Stimulated activated naive B cell treated with anti-CD40 and anti-IgM and Interleukin-4, amounts not matched to agents 10 μg/mL and 1 μg/mL and 100 μg/mL, for 72 hours (primary cell): ENCODE data around the gene NEAT1.

Source experiments
- ATAC-seq, 2 donors: fragments of 150-1000 bp; cut with Tn5 transposase; replicated peaks; 2 replicates each; pipeline ENCODE4 v1.10.0; 2021; ENCODE audit warnings: moderate library complexity in 1 of 2
- DNase-seq: peaks from one replicate; pipeline ENCODE4 v3.0.0; 2021
- H3K27ac Mint-ChIP-seq: one replicate; pipeline ENCODE4 v1.8.0; 2022; ENCODE audit warnings: mild to moderate bottlenecking, mixed read lengths
- H3K27me3 Mint-ChIP-seq, 2 donors: one replicate each; pipeline ENCODE4 v1.8.0; 2022; ENCODE audit warnings: mixed read lengths in 2 of 2
- H3K36me3 Mint-ChIP-seq, 2 donors: one replicate each; pipeline ENCODE4 v1.8.0; 2022; ENCODE audit warnings: mixed read lengths in 2 of 2, mild to moderate bottlenecking in 1 of 2
- H3K4me1 Mint-ChIP-seq, 2 donors: one replicate each; pipeline ENCODE4 v1.8.0; 2022; ENCODE audit warnings: mixed read lengths in 2 of 2, mild to moderate bottlenecking in 1 of 2
- H3K4me3 Mint-ChIP-seq, 2 donors: one replicate each; pipeline ENCODE4 v1.8.0; 2022; ENCODE audit warnings: mild to moderate bottlenecking in 2 of 2, mixed read lengths in 2 of 2, moderate library complexity in 1 of 2
- H3K9me3 Mint-ChIP-seq, 2 donors: one replicate each; pipeline ENCODE4 v1.8.0; 2022; ENCODE audit warnings: mixed read lengths in 2 of 2, mild to moderate bottlenecking in 1 of 2

NEAT1 gene

DNA sequence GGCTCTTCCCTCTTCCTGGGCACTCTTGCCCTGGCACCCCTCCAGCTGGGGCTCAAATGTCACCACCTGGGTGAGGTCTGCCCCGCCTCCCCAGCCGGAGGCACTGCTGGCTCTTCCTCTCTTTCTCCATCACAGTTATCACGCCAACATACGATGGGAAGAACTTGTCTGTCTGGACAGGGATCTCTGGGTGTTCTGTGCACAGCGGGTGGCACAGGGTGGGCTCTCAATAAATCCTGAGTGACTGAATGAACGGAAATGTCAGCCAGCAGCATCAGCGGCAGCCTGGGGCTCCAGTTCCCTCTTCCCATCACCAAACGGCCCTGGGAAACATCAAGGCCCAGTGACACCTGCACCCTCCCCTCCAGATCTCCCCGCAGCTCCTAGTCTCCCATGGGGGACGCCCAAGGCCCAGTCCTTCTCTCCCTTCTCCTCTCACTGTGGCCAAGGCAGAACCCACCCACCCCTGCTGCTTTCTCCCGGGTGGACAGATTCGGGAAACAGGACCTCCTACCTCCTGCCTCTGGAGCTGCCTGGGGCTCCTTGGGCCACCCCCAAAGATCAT lies 39.7 kb upstream of the NEAT1 start:
- H3K9me3 Mint-ChIP-seq: no peaks in the 10 kb centered on the region
- H3K4me3 Mint-ChIP-seq: peak overlapping the region; percentile 87 to 88
- H3K27ac Mint-ChIP-seq: peak overlapping the region; percentile 96
- no peak for ATAC-seq
- H3K4me1 Mint-ChIP-seq: peaks cover 44 to 80% of the 10 kb centered on the region in 2 donors
- DNase-seq: no peak
- H3K27me3 Mint-ChIP-seq: no peaks in the 10 kb centered on the region
- H3K36me3 Mint-ChIP-seq: peaks cover 0 to 6% of the 10 kb centered on the region in 2 donors

DNA sequence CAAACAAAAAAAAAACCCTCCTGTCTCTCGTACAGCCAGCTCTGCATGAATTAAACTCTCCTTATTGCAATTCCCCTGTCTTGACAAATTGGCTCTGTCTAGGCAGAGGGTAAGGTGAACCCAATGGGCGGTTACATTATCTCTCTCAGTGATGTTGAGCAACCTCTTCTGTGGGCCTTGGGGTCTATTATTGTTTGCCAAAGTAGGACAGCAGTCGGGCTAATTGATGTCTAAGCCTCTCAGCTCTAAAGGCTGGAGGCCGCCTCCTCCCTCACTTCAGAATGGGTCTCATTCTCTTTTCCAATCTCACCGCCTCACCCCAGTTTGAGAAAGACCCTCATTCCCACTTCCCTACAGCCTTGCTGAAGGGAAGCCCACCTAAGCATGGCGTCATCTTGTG lies 38.8 kb upstream of the NEAT1 start:
- Mint-ChIP-seq H3K36me3 (peaks cover 3 to 13% of the 10 kb centered on the region in 2 donors), H3K4me3 (peak overlapping the region; percentile 1 to 87), H3K9me3 (no peaks in the 10 kb centered on the region), H3K27ac (peak overlapping the region; percentile 83), H3K27me3 (no peaks in the 10 kb centered on the region), H3K4me1 (peaks cover 42 to 80% of the 10 kb centered on the region in 2 donors)
- no peak for DNase-seq
- no peak for ATAC-seq

DNA sequence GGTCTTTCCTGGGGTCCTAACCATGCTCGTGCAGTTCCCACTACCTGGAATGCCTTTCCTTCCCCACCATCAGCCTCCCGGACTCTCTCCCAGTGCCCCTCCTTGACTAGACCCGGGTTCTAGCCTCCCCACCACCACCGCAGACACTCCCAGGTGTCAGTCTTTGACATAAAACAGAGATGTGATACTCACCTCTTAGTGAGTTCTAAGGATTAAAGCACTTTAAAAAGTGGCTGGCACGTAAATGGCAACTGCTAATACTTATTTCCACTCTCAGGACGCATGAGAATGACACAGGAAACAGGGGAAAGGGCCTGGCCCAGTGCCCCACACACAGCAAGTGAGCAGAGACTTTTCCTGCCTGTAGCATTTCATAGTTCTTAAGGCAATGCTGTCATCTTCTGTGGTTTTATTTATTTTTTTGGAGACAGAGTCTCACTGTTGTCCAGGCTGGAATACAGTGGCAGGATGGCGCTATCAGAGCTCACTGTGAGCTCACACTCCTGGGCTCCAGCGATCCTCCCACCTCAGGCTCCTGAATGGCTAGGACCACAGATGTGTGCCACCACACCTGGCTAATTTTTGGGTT lies 38.2 kb upstream of the NEAT1 start:
- Mint-ChIP-seq H3K4me1 (peaks cover 49 to 81% of the 10 kb centered on the region in 2 donors), H3K4me3 (peak overlapping the region; percentile 50 to 87), H3K27ac (peak overlapping the region; percentile 83), H3K9me3 (no peaks in the 10 kb centered on the region), H3K27me3 (no peaks in the 10 kb centered on the region), H3K36me3 (peaks cover 8 to 19% of the 10 kb centered on the region in 2 donors)
- DNase-seq (no peak), ATAC-seq (no peak)

DNA sequence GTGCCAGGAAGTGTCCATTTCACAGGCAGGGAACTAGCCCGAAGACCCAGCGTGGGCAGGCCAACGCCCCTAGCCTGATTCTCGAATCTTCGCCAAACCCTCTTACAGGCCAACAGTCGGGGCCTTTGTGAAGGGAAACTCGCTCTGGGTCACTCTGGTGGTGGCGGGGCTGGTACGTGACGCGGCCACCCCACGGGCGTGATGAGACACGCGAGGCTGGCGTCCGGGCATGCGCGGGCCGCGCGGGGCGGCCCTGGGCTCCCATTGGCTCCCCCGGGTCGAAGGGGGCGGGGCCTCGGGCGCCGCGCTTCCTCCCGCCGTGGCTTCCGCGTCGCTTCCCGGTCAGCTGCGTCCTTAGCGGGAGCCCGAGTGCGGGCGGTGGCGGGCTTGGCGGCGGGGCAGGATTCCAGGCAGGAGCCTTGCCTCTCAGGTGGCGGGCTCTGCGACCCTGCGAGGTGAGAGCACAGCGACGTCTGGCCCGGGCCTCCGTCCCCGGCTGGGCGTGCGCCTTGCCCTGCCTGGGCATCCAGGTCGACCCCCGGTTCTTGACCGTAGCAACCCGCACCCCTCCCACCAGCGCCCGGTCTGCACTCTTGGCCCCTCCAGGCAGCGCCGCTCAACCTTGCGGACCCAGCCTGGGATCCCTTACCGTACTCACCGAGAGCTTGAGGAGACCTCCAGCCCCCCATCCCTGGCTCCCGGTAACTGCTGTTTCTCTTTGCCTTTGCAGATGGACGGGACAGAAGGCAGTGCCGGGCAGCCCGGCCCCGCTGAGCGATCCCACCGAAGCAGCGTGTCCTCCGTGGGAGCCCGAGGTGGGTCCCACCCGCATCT lies 36.1 kb upstream of the NEAT1 start, which contains the start of gene FRMD8:
TSS of gene FRMD8 (plus strand) at position 331 of the 834 bp plus-strand sequence. CDS start at position 731, 400 bp downstream.
- H3K4me3 Mint-ChIP-seq: peak within 1 kb of the TSS; percentile 95 to 96

DNA sequence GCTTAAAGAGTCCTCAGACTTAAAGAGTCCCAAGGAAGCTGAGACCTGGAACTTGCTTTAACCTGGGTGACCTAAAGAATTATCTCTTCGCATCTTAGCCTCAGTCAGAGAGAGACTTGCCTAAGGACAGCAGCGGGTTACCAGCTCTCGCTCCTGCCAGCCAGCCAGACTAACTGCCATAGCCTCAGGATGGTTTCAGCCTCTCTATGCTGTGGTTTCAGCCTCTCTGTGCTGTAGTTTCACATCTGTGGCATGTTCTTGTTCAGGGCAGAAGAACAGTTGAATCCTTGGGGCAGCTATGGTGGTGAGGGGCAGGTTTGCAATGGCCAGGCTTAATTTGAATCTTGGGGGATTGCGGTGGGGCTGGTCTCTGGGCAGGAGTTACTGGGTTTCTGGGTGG lies 33.9 kb upstream of the NEAT1 start:
- no peaks in the 10 kb centered on the region for H3K9me3 Mint-ChIP-seq
- peak overlapping the region; percentile 21 to 60 for H3K4me3 Mint-ChIP-seq
- H3K36me3 Mint-ChIP-seq: peaks cover 30 to 45% of the 10 kb centered on the region in 2 donors
- peak overlapping the region; percentile 33 for H3K27ac Mint-ChIP-seq
- peaks cover 54 to 78% of the 10 kb centered on the region in 2 donors for H3K4me1 Mint-ChIP-seq
- no peak for DNase-seq
- no peak for ATAC-seq
- no peaks in the 10 kb centered on the region for H3K27me3 Mint-ChIP-seq

More for the DNA sequence above, 36.1 kb upstream of the NEAT1 start, which contains the start of gene FRMD8:
- no peaks in the 10 kb centered on the region for H3K9me3 Mint-ChIP-seq
- ATAC-seq (peak; percentile 35 to 47), DNase-seq (peak; percentile 81)
- H3K4me1 Mint-ChIP-seq: peaks cover 55 to 83% of the 10 kb centered on the region in 2 donors
- H3K27ac Mint-ChIP-seq: peak within 1 kb of the TSS; percentile 96
- no peaks in the 10 kb centered on the region for H3K27me3 Mint-ChIP-seq
- peaks cover 16 to 30% of the 10 kb centered on the region in 2 donors for H3K36me3 Mint-ChIP-seq

DNA sequence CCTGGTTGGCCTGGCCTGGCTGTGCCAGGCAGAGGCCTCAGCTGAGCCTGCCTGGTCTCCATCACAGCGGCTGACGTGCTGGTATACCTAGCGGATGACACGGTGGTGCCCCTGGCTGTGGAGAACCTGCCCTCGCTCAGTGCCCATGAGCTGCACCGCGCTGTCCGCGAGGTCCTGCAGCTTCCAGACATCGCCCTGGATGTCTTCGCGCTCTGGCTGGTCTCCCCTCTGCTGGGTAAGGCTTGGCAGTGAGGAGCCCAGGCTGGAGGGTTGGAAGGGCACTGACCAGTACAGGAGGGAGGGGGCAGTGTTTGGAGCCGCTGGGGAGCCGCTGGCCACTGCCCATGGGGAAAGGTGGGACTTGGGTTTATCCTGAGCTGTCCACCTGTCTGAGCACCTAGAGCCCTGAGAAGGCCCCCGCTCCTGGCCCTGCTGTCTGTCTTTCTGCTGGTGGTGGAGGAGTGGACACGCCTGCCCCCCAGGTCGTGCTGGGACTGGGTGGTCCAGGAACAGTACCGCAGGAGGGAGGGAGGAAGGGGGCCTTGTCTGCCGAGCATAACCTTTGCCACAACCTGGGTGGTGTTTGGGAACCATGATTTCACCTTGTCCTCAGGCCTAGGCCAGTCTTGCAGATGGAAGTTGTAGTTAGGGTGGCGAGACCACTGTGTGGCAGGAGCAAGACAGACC lies 33.2 kb upstream of the NEAT1 start:
- Mint-ChIP-seq H3K27me3 (no peaks in the 10 kb centered on the region), H3K27ac (peak overlapping the region; percentile 33), H3K9me3 (no peaks in the 10 kb centered on the region), H3K4me3 (peak overlapping the region; percentile 5 to 60), H3K36me3 (peaks cover 30 to 48% of the 10 kb centered on the region in 2 donors), H3K4me1 (peaks cover 47 to 71% of the 10 kb centered on the region in 2 donors)
- no peak for DNase-seq
- no peak for ATAC-seq

DNA sequence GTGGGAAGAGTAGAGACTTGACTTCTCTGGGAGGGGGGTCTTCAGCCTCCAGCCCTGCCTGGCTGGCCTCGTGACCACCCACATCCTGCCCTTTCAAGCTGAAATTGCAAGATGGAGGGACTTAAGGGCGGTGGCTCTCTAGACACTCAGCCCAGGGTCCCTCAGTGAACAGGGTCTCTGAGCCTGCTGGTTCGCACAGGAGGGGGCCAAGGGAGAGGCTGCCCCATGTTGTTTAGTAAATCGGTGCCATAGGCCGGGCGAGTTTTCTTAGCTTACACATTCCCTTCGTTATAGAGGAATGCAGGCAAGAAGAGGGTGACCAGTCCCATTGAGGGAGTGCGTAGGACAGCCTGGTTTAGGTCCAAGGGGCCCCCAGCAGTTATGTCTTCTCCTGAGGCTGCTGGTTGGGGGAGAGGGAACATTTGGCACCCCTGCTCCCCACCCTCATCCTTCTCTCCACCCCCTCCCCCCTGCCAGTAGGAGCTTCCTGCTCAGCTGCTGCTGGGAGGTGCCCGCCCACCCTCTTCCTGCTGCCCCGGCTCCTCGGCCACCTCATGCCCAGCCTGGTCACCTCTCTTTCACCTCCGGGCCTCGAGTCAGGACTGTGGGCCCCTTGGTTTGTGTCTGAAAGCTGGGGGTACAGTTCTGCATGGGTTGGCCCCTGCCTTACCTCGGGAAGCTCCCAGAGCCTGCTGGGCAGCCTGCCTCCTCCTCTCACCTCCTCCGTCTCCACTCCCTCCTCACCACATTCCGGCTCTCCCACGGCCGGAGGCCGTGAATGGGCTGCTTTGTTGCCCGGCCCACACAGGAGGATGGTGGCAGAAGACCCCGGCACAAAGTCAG lies 32.3 kb upstream of the NEAT1 start:
- no peaks in the 10 kb centered on the region for H3K27me3 Mint-ChIP-seq
- peaks cover 30 to 48% of the 10 kb centered on the region in 2 donors for H3K36me3 Mint-ChIP-seq
- H3K27ac Mint-ChIP-seq: peak overlapping the region; percentile 75
- peaks cover 40 to 62% of the 10 kb centered on the region in 2 donors for H3K4me1 Mint-ChIP-seq
- ATAC-seq (no peak), DNase-seq (no peak)
- H3K9me3 Mint-ChIP-seq: no peaks in the 10 kb centered on the region
- H3K4me3 Mint-ChIP-seq: peak overlapping the region in 1 of 2 donors; percentile 32

DNA sequence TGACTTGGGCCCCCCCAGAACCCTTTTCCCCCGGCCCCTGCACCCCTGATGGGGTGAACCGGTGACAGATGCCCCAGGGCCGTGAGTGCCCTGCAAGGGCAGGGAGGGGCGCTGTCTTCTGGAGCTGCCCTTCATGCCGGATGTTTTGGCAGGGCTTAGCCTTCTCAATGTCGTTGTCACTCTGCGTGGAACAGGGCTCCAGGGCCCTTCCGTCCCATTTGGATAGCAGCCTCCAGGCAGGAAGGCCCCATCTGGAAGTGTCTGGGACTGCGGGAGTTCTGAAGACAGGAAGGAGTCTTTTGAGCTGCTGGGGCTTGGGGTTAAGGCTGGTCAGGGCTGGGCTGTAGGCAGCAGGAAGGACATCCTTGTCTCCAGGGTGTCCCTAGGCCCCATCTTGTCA lies 31.6 kb upstream of the NEAT1 start:
- DNase-seq: no peak
- Mint-ChIP-seq H3K36me3 (peaks cover 35 to 51% of the 10 kb centered on the region in 2 donors), H3K27ac (peak overlapping the region; percentile 75), H3K4me3 (peak overlapping the region in 1 of 2 donors; percentile 32), H3K4me1 (peaks cover 38 to 61% of the 10 kb centered on the region in 2 donors), H3K27me3 (no peaks in the 10 kb centered on the region), H3K9me3 (no peaks in the 10 kb centered on the region)
- ATAC-seq: no peak

DNA sequence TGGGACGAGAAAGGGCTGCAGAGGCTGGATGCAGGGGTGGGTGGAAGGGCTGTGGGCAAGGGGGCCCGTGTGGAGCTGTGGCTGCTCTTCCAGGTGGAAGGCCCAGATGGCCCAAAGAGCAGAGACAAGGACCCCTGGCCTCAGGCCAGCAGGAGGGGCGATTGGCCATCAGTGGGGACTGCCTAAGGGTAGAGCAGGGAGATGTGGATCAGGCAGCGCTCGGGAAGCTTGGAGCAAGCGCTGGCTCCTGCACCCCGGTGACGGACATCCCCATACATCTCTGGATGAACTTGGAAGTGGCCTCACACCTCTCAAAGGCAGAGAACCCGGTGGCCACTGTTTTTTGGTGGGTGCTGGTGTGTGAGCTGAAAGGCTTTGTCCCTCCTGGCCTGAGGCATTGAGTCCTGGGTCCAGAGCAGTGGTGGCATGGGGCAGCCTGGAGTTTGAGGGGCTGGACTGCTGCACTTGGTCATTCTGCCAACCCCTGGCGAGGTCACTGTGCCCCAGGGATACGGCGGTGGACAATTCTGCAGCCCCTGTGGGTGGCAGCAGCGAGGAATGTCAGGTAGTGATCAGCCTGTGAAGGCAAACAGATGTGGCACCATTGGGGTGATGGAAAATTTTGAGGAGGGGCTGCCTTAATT lies 30.3 kb upstream of the NEAT1 start:
- Mint-ChIP-seq H3K9me3 (no peaks in the 10 kb centered on the region), H3K36me3 (peaks cover 42 to 55% of the 10 kb centered on the region in 2 donors), H3K4me3 (no peak overlapping the region), H3K27me3 (no peaks in the 10 kb centered on the region), H3K4me1 (peaks cover 38 to 59% of the 10 kb centered on the region in 2 donors), H3K27ac (peak overlapping the region; percentile 65)
- ATAC-seq (no peak), DNase-seq (no peak)

DNA sequence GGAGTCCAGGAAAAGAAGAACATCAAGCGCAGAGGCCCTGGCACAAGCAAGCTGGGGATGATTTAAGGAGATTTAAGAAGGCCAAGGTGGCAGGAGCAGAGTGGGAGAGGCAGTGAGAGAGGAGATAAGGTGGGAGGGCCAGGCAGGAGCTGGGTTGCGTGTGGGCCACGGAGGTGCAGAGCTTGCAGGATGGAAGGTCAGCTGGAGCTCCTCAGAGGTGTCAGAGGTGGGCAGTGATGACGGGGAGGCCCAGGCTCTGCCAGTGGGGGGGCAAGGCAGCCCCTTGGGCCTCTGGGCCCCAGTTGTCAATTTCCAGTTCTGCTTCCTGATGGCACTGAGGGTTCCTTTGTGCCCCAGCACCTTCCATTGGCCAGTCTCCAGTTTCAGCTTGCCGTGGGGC lies 29.7 kb upstream of the NEAT1 start:
- DNase-seq (no peak), ATAC-seq (no peak)
- H3K27ac Mint-ChIP-seq: peak overlapping the region; percentile 32
- H3K4me1 Mint-ChIP-seq: peaks cover 40 to 54% of the 10 kb centered on the region in 2 donors
- H3K9me3 Mint-ChIP-seq: no peaks in the 10 kb centered on the region
- no peaks in the 10 kb centered on the region for H3K27me3 Mint-ChIP-seq
- H3K4me3 Mint-ChIP-seq: no peak overlapping the region
- H3K36me3 Mint-ChIP-seq: peaks cover 44 to 58% of the 10 kb centered on the region in 2 donors

DNA sequence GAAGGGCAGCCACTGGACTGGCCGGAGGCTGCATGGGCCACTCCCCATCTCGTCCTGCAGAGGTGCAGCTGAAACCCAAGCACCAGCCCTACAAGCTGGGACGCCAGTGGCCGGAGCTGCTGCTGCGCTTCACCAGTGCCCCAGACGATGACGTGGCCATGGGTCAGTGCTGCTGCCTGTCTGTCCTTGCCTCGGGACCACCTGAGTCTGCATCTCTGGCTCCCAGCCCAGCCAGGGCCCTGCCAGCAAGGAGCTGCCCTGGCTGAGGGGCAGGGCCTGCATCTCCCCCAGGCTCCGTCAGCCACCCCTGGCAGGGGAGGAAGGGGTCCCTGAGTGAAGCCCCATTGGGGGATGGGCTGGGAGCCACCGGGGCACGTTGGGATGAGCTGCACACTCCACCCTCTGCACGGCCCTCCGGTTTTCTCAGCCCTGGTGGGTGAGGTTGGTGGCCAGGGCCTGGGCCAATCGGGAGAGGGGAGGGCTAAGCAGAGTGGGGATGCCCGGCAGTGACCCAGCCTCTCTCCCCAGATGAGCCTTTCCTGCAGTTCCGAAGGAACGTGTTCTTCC lies 29.0 kb upstream of the NEAT1 start:
- DNase-seq (no peak), ATAC-seq (no peak)
- no peak overlapping the region for H3K27ac Mint-ChIP-seq
- H3K9me3 Mint-ChIP-seq: no peaks in the 10 kb centered on the region
- peaks cover 38 to 51% of the 10 kb centered on the region in 2 donors for H3K4me1 Mint-ChIP-seq
- peaks cover 50 to 58% of the 10 kb centered on the region in 2 donors for H3K36me3 Mint-ChIP-seq
- no peak overlapping the region for H3K4me3 Mint-ChIP-seq
- H3K27me3 Mint-ChIP-seq: no peaks in the 10 kb centered on the region

DNA sequence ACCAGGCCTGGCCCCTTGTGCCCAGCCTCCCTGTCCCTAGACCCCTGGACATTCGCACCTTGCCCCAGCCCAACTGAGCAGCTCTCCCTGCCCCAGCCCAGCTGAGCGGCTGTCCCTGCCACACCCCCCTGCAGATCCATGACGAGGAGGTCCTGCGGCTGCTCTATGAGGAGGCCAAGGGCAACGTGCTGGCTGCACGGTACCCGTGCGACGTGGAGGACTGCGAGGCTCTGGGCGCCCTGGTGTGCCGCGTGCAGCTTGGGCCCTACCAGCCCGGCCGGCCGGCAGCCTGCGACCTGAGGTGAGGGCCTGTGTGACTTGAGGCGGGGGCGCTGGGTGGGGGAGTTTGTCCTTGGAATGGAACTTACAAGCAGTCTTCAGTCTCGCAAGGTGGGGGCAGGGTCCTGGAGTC lies 28.5 kb upstream of the NEAT1 start:
- no peak overlapping the region for H3K4me3 Mint-ChIP-seq
- ATAC-seq: no peak
- H3K9me3 Mint-ChIP-seq: no peaks in the 10 kb centered on the region
- DNase-seq: no peak
- no peaks in the 10 kb centered on the region for H3K27me3 Mint-ChIP-seq
- peaks cover 48 to 57% of the 10 kb centered on the region in 2 donors for H3K36me3 Mint-ChIP-seq
- H3K4me1 Mint-ChIP-seq: peaks cover 32 to 46% of the 10 kb centered on the region in 2 donors
- no peak overlapping the region for H3K27ac Mint-ChIP-seq
